B cell (primary cell): ENCODE data around the gene GATA3. TPM values are rescaled to one million over a fixed set of nuclear protein-coding genes. Genes with fewer than 3 reads are reported as not detected.

ENCODE experiments used
- ATAC-seq: fragments of 200-7000 bp; cut with Tn5 transposase; one replicate; pipeline ENCODE4 v1.10.0; 2021; ENCODE audit warnings: low read depth, mild to moderate bottlenecking, moderate number of reproducible peaks, moderate library complexity
- CTCF ChIA-PET: fragments of 350-600 bp; sonication (Branson Sonifier 250); formaldehyde crosslinking; loops from one replicate; lab custom pipeline; 2021; ENCODE audit warnings: antibody characterized with exemption, inconsistent platforms; lab: Charles Lee
- POLR2A ChIA-PET: fragments of 350-600 bp; sonication (Branson Sonifier 250); formaldehyde crosslinking; loops from one replicate; lab custom pipeline; 2021; ENCODE audit warnings: antibody characterized with exemption; lab: Charles Lee
- DNase-seq: peaks from one replicate; pipeline ENCODE4 v3.0.0; 2013
- H2AFZ ChIP-seq: 2 replicates; pipeline ENCODE4 v1.6.1; 2012; ENCODE audit warnings: mild to moderate bottlenecking, low read depth, low read length; ENCODE audit not compliant: insufficient read depth, poor library complexity, severe bottlenecking
- H3K27ac ChIP-seq, 2 donors: 1 replicate in 1 of 2; 2 replicates in 1 of 2; pipeline ENCODE4 v1.5.1; 2012 to 2013; ENCODE audit warnings: low read length in 2 of 2, mild to moderate bottlenecking in 2 of 2, moderate library complexity in 1 of 2
- H3K27me3 ChIP-seq, 4 experiments: fragments of 200-600 bp in 1 of 4; sonication (generic) in 1 of 4; replicated peaks in 1 of 4; 1 replicate in 2 of 4; 2 replicates in 2 of 4; pipeline versions ENCODE4 v1.6.1 to v1.7.0; 2013 to 2016; ENCODE audit warnings: low read length in 3 of 4, mild to moderate bottlenecking in 2 of 4, mixed read lengths in 1 of 4, moderate library complexity in 1 of 4; ENCODE audit not compliant: insufficient read depth in 4 of 4, control insufficient read depth in 3 of 4; ENCODE audit errors: control extremely low read depth in 1 of 4
- H3K36me3 ChIP-seq, 2 experiments: replicated peaks in 1 of 2; 1 replicate in 1 of 2; 2 replicates in 1 of 2; pipeline versions ENCODE4 v1.6.1 to v1.7.1; 2013; ENCODE audit warnings: low read length in 1 of 2; ENCODE audit not compliant: insufficient read depth in 2 of 2, control insufficient read depth in 1 of 2; ENCODE audit errors: control extremely low read depth in 1 of 2, extremely low read depth in 1 of 2
- H3K4me1 ChIP-seq, 2 donors: fragments of 200-600 bp in 1 of 2; sonication (generic) in 1 of 2; 1 replicate in 1 of 2; 2 replicates in 1 of 2; pipeline versions ENCODE4 v1.5.1 to v1.6.1; 2013 to 2017; ENCODE audit warnings: low read length in 2 of 2; ENCODE audit not compliant: control insufficient read depth in 2 of 2, insufficient read depth in 2 of 2
- H3K4me2 ChIP-seq: replicated peaks from 2 replicates; pipeline ENCODE3; 2012; ENCODE audit warnings: mild to moderate bottlenecking, low read depth, low read length; ENCODE audit not compliant: poor library complexity, severe bottlenecking
- H3K4me3 ChIP-seq, 5 experiments: fragments of 200-600 bp in 1 of 5; sonication (generic) in 1 of 5; 1 replicate in 3 of 5; 2 replicates in 2 of 5; pipeline versions ENCODE4 v1.5.1 to v1.7.0; 2011 to 2016; ENCODE audit warnings: low read length in 4 of 5, mild to moderate bottlenecking in 4 of 5, low read depth in 2 of 5, control low read depth in 1 of 5, moderate library complexity in 1 of 5; ENCODE audit not compliant: insufficient read depth in 1 of 5; ENCODE audit errors: control extremely low read depth in 1 of 5, extremely low read depth in 1 of 5
- H3K79me2 ChIP-seq: fragments of 200-600 bp; sonication (generic); one replicate; pipeline ENCODE4 v1.6.0; 2016; ENCODE audit warnings: low read length; ENCODE audit not compliant: control insufficient read depth, insufficient read depth
- H3K9ac ChIP-seq: fragments of 200-600 bp; sonication (generic); 2 replicates; pipeline ENCODE4 v1.6.1; 2017; ENCODE audit warnings: mild to moderate bottlenecking, low read length, moderate library complexity
- H3K9me3 ChIP-seq, 3 donors: one replicate each; pipeline versions ENCODE4 v1.6.1 to v1.7.1; 2013; ENCODE audit warnings: low read length in 2 of 3; ENCODE audit not compliant: control insufficient read depth in 2 of 3, insufficient read depth in 1 of 3; ENCODE audit errors: control extremely low read depth in 1 of 3
- H4K20me1 ChIP-seq: 2 replicates; pipeline ENCODE4 v1.6.0; 2012; ENCODE audit warnings: mild to moderate bottlenecking, low read length; ENCODE audit not compliant: insufficient read depth, control insufficient read depth, poor library complexity, severe bottlenecking
- H3K27ac Mint-ChIP-seq: one replicate; pipeline ENCODE4 v1.8.0; 2021; ENCODE audit warnings: mixed read lengths
- H3K27me3 Mint-ChIP-seq: one replicate; pipeline ENCODE4 v1.8.0; 2021; ENCODE audit warnings: mixed read lengths
- H3K4me1 Mint-ChIP-seq: one replicate; pipeline ENCODE4 v1.8.0; 2021; ENCODE audit warnings: mixed read lengths
- H3K4me3 Mint-ChIP-seq: one replicate; pipeline ENCODE4 v1.8.0; 2021; ENCODE audit warnings: mixed read lengths
- H3K9me3 Mint-ChIP-seq: one replicate; pipeline ENCODE4 v1.8.0; 2022; ENCODE audit warnings: mixed read lengths; ENCODE audit not compliant: insufficient read depth
- CTCF ChIP-seq: fragments of 200-600 bp; IDR thresholded peaks from one replicate; pipeline ENCODE4 v1.8.0; 2022; ENCODE audit warnings: antibody characterized with exemption, mild to moderate bottlenecking
- EZH2 ChIP-seq: IDR thresholded peaks from 2 replicates; pipeline ENCODE4 v1.6.1; 2012; ENCODE audit warnings: borderline replicate concordance, low read depth, mild to moderate bottlenecking, moderate library complexity, low read length; ENCODE audit not compliant: insufficient read depth, poor library complexity, severe bottlenecking
- WGBS: methylation state at CpG from one replicate; pipeline ENCODE4 v1.1.5; 2013; ENCODE audit warnings: missing lambda C conversion rate; ENCODE audit not compliant: insufficient coverage; 5-methylcytosine and 5-hydroxymethylcytosine counted together
- intact Hi-C: fragments of 100-400 bp; cut with micrococcal nuclease; formaldehyde crosslinking; loops from one replicate; pipeline ENCODE4 v1.10.0; 2022
- polyA plus RNA-seq: library from polyadenylated mRNA; depleted of rRNA; stranded (reverse); fragments of >200 nt; gene quantifications from 2 replicates; pipeline ENCODE4 v1.2.3, GENCODE V29; 2012
- total RNA-seq, 2 donors: library from RNA; stranded (reverse); fragments of 120-200 nt in 1 of 2; gene quantifications; 1 replicate in 1 of 2; 2 replicates in 1 of 2; pipeline versions ENCODE4 v1.2.3 to v1.2.4, GENCODE V29; 2013 to 2022

Gene GATA3
- total and polyA plus RNA-seq, 2 donors (not counting 1 experiment from before 2014, with no cell fraction given): 0.60 to 0.94 TPM

DNA sequence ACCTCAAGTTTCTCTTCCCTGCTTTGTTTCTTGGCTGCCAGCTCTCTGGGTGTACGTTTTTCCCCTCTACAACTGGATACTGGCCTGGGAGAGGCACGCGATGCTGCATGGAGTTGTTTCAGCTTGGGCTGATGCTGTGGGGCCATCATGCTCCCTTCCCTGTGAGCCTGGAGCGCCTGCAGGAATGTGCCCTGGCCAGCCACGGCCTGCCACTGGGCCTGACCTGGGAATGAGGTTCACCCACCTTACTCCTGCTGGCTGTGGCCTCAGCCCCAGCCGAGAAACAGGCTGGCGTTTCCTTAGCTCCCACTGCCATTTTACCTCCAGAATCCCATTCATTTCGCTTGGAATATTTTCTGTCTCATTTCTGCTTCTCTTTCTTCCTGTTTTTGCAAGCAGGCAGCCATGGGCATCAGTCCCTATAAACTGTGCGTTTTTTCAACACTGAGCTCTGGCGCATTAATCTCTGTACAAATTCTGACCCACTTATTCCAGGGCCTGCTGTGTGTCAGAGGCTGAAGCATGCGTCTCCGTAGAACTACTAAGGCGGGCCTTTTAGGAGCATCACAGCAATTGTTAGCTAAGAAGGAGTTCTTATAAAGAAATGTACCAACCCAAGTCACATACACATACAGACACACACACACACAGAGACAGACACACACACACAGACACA lies 57.9 kb downstream of the GATA3 start:
- H3K79me2 ChIP-seq: no peaks in the 10 kb centered on the region
- DNase-seq: no peak
- peaks cover 0 to 1% (median 0%) of the 10 kb centered on the region in 4 experiments for H3K27me3 ChIP-seq
- CTCF ChIA-PET: no interaction called here
- TF ChIP-seq CTCF: no peak
- no peak for TF ChIP-seq EZH2
- H3K4me2 ChIP-seq: no peak overlapping the region
- no peak overlapping the region for H3K4me3 ChIP-seq
- H2AFZ ChIP-seq: no peak overlapping the region
- H3K4me1 ChIP-seq: no peaks in the 10 kb centered on the region
- no peaks in the 10 kb centered on the region for H3K4me1 Mint-ChIP-seq
- no peaks in the 10 kb centered on the region for H4K20me1 ChIP-seq
- peaks cover 10% of the 10 kb centered on the region for H3K27me3 Mint-ChIP-seq
- WGBS: 94% methylated on average over 9 of the region's 13 CpGs
- H3K36me3 ChIP-seq: no peaks in the 10 kb centered on the region
- POLR2A ChIA-PET: no interaction called here
- no peak overlapping the region for H3K27ac Mint-ChIP-seq
- no peaks in the 10 kb centered on the region for H3K9me3 Mint-ChIP-seq
- intact Hi-C loops: no loop called here
- H3K27ac ChIP-seq: no peak overlapping the region
- no peak overlapping the region for H3K4me3 Mint-ChIP-seq
- no peaks in the 10 kb centered on the region for H3K9me3 ChIP-seq
- no peak overlapping the region for H3K9ac ChIP-seq
- no peak for ATAC-seq

DNA sequence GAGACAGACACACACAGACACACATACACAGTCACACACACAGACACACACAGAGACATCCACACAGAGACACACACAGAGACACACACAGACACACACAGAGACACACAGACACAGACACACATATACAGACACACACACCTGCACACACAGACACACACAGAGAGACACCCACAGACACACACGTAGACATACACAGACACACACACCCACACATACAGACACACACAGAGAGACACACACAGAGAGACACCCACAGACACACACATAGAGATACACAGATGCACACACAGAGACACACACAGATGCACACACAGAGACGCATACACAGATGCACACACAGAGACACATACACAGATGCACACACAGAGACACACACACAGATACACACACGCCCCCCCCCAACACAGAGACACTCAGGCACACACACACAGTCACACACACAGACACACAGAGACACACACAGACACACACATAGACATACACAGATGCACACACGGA lies 58.5 kb downstream of the GATA3 start:
- TF ChIP-seq CTCF: no peak
- TF ChIP-seq EZH2: no peak
- no peak for ATAC-seq
- H3K9me3 Mint-ChIP-seq: no peaks in the 10 kb centered on the region
- no peaks in the 10 kb centered on the region for H3K4me1 ChIP-seq
- H3K9me3 ChIP-seq: no peaks in the 10 kb centered on the region
- H4K20me1 ChIP-seq: no peaks in the 10 kb centered on the region
- H3K27me3 ChIP-seq: no peaks in the 10 kb centered on the region
- no peak overlapping the region for H3K27ac Mint-ChIP-seq
- CTCF ChIA-PET: no interaction called here
- H3K4me3 Mint-ChIP-seq: no peak overlapping the region
- no peaks in the 10 kb centered on the region for H3K4me1 Mint-ChIP-seq
- intact Hi-C loops: no loop called here
- no peak overlapping the region for H3K4me3 ChIP-seq
- H3K9ac ChIP-seq: no peak overlapping the region
- 75% methylated on average over 4 of the region's 4 CpGs for WGBS
- no peaks in the 10 kb centered on the region for H3K36me3 ChIP-seq
- no peak for DNase-seq
- no peak overlapping the region for H3K4me2 ChIP-seq
- peaks cover 10% of the 10 kb centered on the region for H3K27me3 Mint-ChIP-seq
- H3K79me2 ChIP-seq: no peaks in the 10 kb centered on the region
- POLR2A ChIA-PET: no interaction called here
- no peak overlapping the region for H3K27ac ChIP-seq
- no peak overlapping the region for H2AFZ ChIP-seq
